Measurements from ENCODE around the gene IGDCC3.

IGDCC3 gene

DNA sequence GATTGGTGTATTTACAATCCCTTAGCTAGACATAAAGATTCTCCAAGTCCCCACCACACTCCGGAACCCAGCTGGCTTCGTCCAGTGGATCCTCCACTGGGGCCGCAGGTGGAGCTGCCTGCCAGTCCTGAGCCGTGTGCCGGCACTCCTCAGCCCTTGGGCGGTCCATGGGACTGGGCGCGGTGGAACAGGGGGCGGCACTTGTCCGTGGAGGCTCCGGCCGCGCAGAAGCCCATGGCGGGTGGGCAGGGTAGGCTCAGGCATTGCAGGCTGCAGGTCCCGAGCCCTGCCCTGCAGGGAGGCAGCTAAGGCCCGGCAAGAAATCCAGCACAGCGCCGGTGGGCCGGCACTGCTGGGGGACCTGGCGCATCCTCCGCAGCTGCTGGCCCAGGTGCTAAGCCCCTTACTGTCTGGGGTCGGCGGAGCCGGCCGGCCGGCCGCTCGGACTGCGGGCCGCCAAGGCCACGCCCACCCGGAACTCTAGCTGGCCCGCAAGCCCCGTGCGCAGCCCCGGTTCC lies 76.8 kb downstream of the IGDCC3 start:
- no peak overlapping the region for H3K4me3 ChIP-seq
- no peak overlapping the region for H3K9ac ChIP-seq (ENCODE audit: insufficient read length)

DNA sequence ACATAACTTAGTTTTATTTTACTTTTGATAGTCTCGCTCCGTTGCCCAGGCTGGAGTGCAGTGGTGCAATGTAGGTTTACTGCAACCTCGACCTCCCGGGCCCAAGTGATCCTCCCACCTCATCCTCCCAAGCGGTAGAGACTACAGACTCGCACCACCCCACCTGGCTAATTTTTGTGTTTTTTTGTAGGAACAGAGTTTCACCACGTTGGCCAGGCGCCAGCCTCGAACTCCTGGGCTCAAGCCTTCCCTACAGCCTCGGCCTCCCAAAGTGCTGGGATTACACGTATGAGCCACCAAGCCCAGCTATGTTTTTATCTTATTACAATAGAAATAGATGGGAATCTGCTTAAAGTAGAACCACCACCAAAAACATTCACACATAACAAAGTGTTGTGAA lies 79.1 kb downstream of the IGDCC3 start:
- H3K9me3 ChIP-seq (ENCODE audit: low read depth, low read length) = no peaks in the 10 kb centered on the region
- no peaks in the 10 kb centered on the region for H3K36me3 ChIP-seq (ENCODE audit: insufficient read depth, low read length)
- no peak overlapping the region for H3K27ac ChIP-seq
- no peak for TF ChIP-seq EZH2 (IDR thresholded peaks at IDR 0.05)
- no peak for TF ChIP-seq POLR2AphosphoS5 (IDR thresholded peaks at IDR 0.05; ENCODE audit: borderline replicate concordance, low read depth, low read length)
- TF ChIP-seq FOXP2 (optimal IDR thresholded peaks at IDR 0.05; ENCODE audit: control extremely low read depth, extremely low read length, insufficient read depth) = no peak
- DNase-seq (ENCODE audit: low read depth, low spot score) = no peak
- no peak overlapping the region for H3K4me3 ChIP-seq
- no peak overlapping the region for H3K9ac ChIP-seq (ENCODE audit: insufficient read length)

More for the DNA sequence above, 76.8 kb downstream of the IGDCC3 start:
- DNase-seq (ENCODE audit: low read depth, low spot score) = no peak
- Histone ChIP-seq H3K27ac (no peak overlapping the region), H3K36me3 (ENCODE audit: insufficient read depth, low read length) (no peaks in the 10 kb centered on the region), H3K9me3 (ENCODE audit: low read depth, low read length) (no peaks in the 10 kb centered on the region)
- TF ChIP-seq FOXP2 (optimal IDR thresholded peaks at IDR 0.05; ENCODE audit: control extremely low read depth, extremely low read length, insufficient read depth) (no peak), POLR2AphosphoS5 (IDR thresholded peaks at IDR 0.05; ENCODE audit: borderline replicate concordance, low read depth, low read length) (no peak), EZH2 (IDR thresholded peaks at IDR 0.05) (no peak)

DNA sequence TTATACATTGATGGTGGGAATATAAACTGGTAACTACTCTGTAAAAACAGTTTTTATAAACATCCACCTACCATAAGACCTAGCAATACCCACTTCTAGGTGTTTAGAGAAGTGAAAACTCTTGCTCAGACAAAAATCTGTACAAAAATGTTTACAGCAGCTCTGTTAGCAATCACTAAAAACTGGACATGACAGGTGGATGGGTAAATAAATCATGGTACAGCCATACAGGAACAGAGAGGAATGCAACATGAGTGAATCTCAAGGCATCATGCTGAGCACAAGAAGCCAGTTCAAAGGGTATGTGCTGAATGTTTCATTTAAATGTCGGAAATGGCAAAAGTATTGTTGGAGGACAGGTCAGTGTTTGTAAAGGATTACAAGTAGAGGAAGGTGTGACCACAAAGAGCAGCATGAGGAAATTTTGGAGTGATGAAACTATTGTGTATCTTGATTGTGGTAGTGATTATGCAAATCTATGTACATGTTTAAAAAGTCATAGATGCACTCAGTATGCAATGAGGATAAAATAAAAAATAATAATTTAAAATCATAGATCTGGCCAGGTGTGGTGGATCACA lies 84.8 kb downstream of the IGDCC3 start:
- H3K27ac ChIP-seq = no peak overlapping the region

DNA sequence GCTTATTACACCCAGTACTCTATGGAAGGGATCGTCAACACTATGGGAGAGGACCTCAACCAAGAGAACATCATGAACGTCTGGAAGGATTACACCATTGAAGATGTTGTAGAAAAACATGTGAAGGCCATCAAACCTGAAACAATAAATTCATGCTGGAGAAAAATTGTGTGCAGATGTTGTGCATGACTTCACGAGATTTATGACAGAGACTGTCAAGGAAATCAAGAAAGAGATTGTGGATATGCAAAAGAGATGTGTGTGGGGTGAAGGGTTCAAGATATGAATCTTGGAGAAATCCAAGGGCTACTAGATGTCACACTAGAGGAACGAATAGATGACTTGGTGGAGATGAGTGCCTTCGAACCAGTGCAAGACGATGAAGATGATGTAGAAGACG lies 87.6 kb downstream of the IGDCC3 start:
- Histone ChIP-seq H3K4me3 (no peak overlapping the region), H3K27ac (no peak overlapping the region), H3K9me3 (ENCODE audit: low read depth, low read length) (no peaks in the 10 kb centered on the region), H3K36me3 (ENCODE audit: insufficient read depth, low read length) (no peaks in the 10 kb centered on the region), H3K9ac (ENCODE audit: insufficient read length) (no peak overlapping the region)
- DNase-seq (ENCODE audit: low read depth, low spot score) = no peak
- TF ChIP-seq EZH2 (IDR thresholded peaks at IDR 0.05) = no peak
- no peak for TF ChIP-seq FOXP2 (optimal IDR thresholded peaks at IDR 0.05; ENCODE audit: control extremely low read depth, extremely low read length, insufficient read depth)
- no peak for TF ChIP-seq POLR2AphosphoS5 (IDR thresholded peaks at IDR 0.05; ENCODE audit: borderline replicate concordance, low read depth, low read length)

More for the DNA sequence above, 84.8 kb downstream of the IGDCC3 start:
- H3K9me3 ChIP-seq (ENCODE audit: low read depth, low read length) = no peaks in the 10 kb centered on the region
- DNase-seq (ENCODE audit: low read depth, low spot score) = no peak
- no peaks in the 10 kb centered on the region for H3K36me3 ChIP-seq (ENCODE audit: insufficient read depth, low read length)
- no peak for TF ChIP-seq FOXP2 (optimal IDR thresholded peaks at IDR 0.05; ENCODE audit: control extremely low read depth, extremely low read length, insufficient read depth)
- no peak for TF ChIP-seq EZH2 (IDR thresholded peaks at IDR 0.05)
- no peak for TF ChIP-seq POLR2AphosphoS5 (IDR thresholded peaks at IDR 0.05; ENCODE audit: borderline replicate concordance, low read depth, low read length)
- no peak overlapping the region for H3K9ac ChIP-seq (ENCODE audit: insufficient read length)
- H3K4me3 ChIP-seq = no peak overlapping the region

DNA sequence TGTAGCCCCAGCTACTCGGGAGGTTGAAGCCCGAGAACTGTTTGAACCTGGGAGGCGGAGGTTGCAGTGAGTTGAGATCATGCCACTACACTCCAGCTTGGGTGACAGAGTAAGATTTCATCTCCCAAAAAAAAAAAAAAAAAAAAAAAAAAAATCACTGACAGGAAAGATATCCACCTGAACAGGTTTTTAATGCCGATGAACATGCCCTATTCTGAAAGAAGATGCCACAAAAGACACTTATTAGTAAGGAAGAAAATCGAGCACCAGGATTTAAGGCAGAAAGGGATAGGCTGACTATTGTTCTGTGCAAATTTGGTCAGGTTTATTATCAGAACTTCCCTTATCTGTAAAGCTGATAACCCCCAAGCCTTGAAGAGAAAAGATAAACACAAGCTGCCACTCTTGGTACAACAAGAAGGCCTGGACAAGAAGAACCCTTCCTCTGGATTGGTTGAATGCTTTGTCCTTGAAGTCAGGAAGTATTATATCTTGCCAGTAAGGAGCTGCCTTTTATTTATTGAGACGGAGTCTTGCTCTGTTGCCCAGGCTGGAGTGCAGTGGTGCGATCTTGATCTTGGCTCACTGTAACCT lies 88.4 kb downstream of the IGDCC3 start:
- H3K27ac ChIP-seq = no peak overlapping the region
- DNase-seq (ENCODE audit: low read depth, low spot score) = no peak
- H3K36me3 ChIP-seq (ENCODE audit: insufficient read depth, low read length) = no peaks in the 10 kb centered on the region
- TF ChIP-seq POLR2AphosphoS5 (IDR thresholded peaks at IDR 0.05; ENCODE audit: borderline replicate concordance, low read depth, low read length) (no peak), EZH2 (IDR thresholded peaks at IDR 0.05) (no peak), FOXP2 (optimal IDR thresholded peaks at IDR 0.05; ENCODE audit: control extremely low read depth, extremely low read length, insufficient read depth) (no peak)
- no peaks in the 10 kb centered on the region for H3K9me3 ChIP-seq (ENCODE audit: low read depth, low read length)
- no peak overlapping the region for H3K4me3 ChIP-seq
- H3K9ac ChIP-seq (ENCODE audit: insufficient read length) = no peak overlapping the region

DNA sequence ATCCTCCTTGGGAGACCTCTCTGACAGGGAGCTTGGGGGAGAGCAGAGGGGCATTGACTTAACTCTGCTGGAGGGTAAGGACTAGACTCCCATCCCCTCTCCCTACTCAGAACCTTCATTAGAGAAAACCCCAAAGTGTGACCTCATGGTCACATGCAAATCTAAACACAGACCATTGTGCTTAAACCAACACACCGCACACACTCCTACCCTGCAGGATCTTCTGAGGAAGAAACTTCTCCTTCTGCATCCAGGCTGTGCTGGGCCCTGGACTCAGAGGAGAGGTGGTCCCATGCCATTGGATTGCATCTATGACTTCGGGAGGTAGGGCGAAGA lies 90.3 kb downstream of the IGDCC3 start:
- no peaks in the 10 kb centered on the region for H3K36me3 ChIP-seq (ENCODE audit: insufficient read depth, low read length)
- H3K4me3 ChIP-seq = no peak overlapping the region; the same call in 1 of the 2 replicates
- no peaks in the 10 kb centered on the region for H3K9me3 ChIP-seq (ENCODE audit: low read depth, low read length)
- H3K27ac ChIP-seq = peak overlapping the region; percentile 73; the same call in 1 of the 2 replicates
- TF ChIP-seq FOXP2 (optimal IDR thresholded peaks at IDR 0.05; ENCODE audit: control extremely low read depth, extremely low read length, insufficient read depth) (no peak), POLR2AphosphoS5 (IDR thresholded peaks at IDR 0.05; ENCODE audit: borderline replicate concordance, low read depth, low read length) (no peak), EZH2 (IDR thresholded peaks at IDR 0.05) (no peak)
- peak overlapping the region; percentile 89 for H3K9ac ChIP-seq (ENCODE audit: insufficient read length)
- DNase-seq (ENCODE audit: low read depth, low spot score) = no peak

DNA sequence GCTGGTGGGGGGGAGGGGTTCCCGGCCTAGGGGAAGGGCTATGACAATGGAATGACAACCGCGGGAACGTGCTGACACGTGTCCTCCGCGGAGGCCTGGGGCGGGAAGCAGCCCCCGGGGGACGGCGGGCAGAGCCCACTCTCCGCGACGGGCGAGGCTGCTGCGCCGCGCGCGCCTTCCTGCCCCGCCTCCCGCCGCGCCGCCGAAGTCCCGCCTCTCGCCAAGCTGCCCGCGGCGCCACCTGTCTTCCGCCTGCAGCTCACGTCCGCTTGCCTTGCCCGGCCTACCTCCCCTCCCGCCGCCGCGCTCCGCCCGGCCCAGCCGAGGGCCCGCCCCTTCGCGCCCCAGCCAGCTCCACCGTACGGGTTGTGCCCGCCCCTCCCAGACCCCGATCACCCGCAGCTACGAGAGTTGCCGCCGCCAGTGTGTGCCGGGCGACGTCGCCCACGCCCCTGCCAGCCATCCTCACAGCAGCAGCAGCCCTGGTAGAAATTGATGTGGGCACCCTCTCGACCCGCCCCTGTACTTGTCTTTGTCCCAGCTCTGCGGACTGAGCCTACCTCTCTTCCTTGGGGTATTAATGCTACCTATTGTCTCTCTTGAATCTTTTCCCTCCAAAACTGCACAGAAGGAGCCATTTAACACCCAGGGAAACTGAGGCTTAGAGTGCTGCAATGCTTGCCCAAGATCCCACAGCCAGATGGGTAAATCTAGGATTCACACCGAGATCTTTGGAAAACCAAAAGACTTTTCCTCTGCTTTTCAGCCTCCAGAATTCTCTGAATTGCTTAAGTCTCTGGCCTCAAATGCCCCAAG lies 90.9 kb downstream of the IGDCC3 start, which contains the start of gene PARP16:
PARP16 (minus strand) TSS at position 180 of the 816 bp plus-strand sequence. CDS start 457 bp downstream, outside the sequence.
- no peak for DNase-seq (ENCODE audit: low read depth, low spot score)

More for the DNA sequence above, 90.9 kb downstream of the IGDCC3 start, which contains the start of gene PARP16:
- Histone ChIP-seq H3K9me3 (ENCODE audit: low read depth, low read length) (no peaks in the 10 kb centered on the region), H3K9ac (ENCODE audit: insufficient read length) (peak within 1 kb of the TSS; percentile 89), H3K27ac (peak within 1 kb of the TSS; percentile 73; the same call in 1 of the 2 replicates), H3K36me3 (ENCODE audit: insufficient read depth, low read length) (no peaks in the 10 kb centered on the region), H3K4me3 (peak within 1 kb of the TSS; percentile 93)
- TF ChIP-seq EZH2 (IDR thresholded peaks at IDR 0.05) (no peak), POLR2AphosphoS5 (IDR thresholded peaks at IDR 0.05; ENCODE audit: borderline replicate concordance, low read depth, low read length) (peak; percentile 58; the same call in 1 of the 2 replicates), FOXP2 (optimal IDR thresholded peaks at IDR 0.05; ENCODE audit: control extremely low read depth, extremely low read length, insufficient read depth) (no peak)

Data from SK-N-MC (cell line).